ENCODE results near the gene SGK2.
"Not testable (repeated sequence)": the region's sequence is repeated elsewhere in the genome, so short reads cannot be mapped to it uniquely, and the experiment has no call there.

Gene SGK2

DNA sequence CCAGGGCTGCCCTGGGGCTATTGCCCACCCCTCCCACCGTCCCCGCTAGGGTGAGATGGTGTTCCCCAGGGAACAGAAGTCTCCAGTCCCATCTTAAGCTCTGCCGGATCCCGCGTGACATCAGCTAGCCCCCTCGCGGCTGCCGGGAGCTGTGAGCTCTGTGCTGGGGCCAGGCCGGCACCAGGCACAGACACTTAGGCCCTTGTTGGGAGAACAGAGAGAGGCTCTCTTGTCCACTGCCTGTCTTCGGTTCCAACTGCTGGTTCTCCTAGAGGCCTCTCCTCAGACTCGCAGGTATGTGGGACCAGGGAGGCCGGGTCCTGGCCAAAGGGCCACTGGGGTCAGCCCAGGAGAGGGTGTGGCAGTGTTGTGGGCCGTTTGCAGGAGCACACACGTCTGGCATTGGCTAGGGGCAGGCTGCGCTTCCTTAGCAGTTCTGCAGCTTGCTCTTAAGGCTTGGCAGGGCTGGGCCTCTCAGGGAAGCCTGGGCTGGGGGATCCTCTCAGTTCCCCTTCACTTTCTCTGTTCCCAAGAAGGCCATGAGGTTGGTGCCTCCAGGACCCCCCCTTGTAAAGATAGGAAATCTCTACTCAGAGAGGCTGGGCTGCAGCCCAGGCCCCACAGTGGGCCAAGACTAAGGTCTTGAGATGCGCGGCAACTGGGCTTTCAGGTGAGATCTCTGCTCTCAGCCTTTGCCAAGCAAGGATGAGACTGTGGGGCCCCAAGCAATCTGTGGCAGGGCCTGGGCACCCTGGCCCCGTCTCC is 6.3 kb downstream of the SGK2 start:
- DNase-seq: no peak

GRCh38 chr20:43565758-43566104 is 6.9 kb downstream of the SGK2 start:
- no peak for DNase-seq

GRCh38 chr20:43567477-43567876 is 8.7 kb downstream of the SGK2 start:
- no peak for DNase-seq

- no peak for DNase-seq
Measured at GRCh38 chr20:43568706-43569105, 9.9 kb downstream of the SGK2 start.

DNA sequence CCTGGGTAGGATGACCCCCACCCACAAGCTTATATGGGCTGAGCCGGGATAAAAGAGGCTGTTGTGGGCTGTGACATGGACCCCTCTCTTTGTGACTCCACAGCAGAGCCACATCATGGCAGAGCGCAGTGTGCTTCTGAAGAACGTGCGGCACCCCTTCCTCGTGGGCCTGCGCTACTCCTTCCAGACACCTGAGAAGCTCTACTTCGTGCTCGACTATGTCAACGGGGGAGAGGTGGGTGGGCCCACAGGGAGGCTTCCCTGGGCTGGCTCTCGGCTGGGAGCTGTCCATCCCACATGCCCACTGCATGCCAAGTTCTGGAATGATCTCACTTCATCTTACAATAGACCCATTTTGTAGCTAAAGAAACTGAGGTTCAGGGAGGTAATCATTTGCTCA is 10.5 kb downstream of the SGK2 start:
- DNase-seq: no peak

GRCh38 chr20:43570496-43570895 is 11.7 kb downstream of the SGK2 start:
- DNase-seq: no peak

GRCh38 chr20:43571310-43571709 is 12.5 kb downstream of the SGK2 start:
- no peak for DNase-seq

- no peak for DNase-seq
Measured at GRCh38 chr20:43571771-43572170, 12.9 kb downstream of the SGK2 start.

DNA sequence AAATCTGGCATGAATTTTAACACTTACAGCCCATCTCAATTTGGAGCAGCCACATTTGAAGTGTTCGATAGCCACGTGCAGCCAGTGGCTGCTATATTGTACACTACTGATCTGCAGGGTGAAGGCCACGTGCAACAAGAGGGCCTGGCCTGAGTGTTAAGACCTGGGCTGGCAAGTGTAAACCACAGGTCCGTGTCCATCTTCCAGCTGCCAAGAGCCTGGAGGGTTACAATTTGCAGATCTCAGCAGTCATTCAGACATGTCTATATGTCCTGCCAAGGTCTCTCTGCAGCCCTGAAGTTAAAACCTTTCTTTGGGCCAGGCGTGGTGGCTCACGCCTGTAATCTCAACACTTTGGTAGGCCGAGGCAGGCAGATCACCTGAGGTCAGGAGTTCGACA is 14.1 kb downstream of the SGK2 start:
- no peak for DNase-seq

- DNase-seq: no peak
Measured at GRCh38 chr20:43576108-43576507, 17.3 kb downstream of the SGK2 start.

- DNase-seq: no peak
Measured at GRCh38 chr20:43579861-43580793, 21.3 kb downstream of the SGK2 start.

GRCh38 chr20:43583133-43583864 is 24.5 kb downstream of the SGK2 start:
- DNase-seq: no peak

GRCh38 chr20:43583982-43584432 is 25.2 kb downstream of the SGK2 start:
- DNase-seq: no peak

GRCh38 chr20:43584448-43585136 is 25.8 kb downstream of the SGK2 start:
- DNase-seq: no peak

DNA sequence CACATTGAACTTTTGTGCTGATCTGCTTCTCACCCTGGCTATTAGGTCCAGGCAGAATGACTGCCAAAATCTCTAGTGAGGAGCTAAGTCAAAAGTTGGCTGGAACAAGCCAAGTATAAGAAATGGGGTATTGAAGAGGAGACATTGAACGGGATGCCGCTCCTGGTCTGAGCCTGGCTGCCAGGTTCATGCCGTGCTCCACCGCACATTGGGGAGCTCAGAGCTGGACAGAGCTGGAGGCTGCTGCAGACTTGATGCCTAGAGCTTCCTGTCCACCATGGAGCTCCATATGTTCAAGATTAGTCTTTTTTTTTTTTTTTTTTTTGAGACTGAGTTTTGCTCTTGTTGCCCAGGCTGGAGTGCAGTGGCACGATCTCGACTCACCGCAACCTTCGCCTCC is 27.8 kb downstream of the SGK2 start:
- no peak for DNase-seq

DNA sequence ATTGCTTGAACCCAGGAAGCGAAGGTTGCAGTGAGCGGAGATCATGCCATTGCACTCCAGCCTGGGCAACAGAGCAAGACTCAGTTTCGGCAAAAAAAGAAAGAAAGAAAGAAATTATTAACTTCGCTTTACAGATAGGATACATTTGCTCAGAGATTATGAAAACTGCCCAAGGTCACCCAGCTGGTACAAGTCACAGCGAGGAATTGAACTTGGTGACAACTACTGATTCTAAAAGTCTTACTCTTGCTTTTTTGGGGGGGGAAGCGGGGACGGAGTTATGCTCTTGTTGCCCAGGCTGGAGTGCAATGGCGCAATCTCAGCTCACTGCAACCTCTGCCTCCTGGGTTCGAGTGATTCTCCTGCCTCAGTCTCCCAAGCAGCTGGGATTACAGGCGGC is 29.7 kb downstream of the SGK2 start:
- DNase-seq: not testable (repeated sequence)

DNA sequence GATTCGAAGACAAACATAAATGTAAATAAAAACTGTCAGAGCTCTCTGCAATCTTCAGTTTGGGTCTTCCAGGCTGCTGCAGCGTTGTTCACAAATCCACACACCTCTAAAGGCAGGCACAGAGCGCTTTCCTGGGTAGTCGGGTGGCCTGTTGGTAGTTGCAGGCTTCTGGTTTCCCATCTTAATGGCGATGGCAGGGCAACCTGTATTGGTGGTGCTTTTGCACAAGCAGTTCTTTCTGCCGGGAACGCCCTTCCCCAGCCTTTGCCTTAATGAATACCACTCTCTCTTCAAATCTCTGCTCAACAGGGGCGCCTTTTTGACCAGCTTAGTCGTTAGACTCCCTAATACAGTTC is 31.2 kb downstream of the SGK2 start:
- DNase-seq: peak; percentile 4

DNA sequence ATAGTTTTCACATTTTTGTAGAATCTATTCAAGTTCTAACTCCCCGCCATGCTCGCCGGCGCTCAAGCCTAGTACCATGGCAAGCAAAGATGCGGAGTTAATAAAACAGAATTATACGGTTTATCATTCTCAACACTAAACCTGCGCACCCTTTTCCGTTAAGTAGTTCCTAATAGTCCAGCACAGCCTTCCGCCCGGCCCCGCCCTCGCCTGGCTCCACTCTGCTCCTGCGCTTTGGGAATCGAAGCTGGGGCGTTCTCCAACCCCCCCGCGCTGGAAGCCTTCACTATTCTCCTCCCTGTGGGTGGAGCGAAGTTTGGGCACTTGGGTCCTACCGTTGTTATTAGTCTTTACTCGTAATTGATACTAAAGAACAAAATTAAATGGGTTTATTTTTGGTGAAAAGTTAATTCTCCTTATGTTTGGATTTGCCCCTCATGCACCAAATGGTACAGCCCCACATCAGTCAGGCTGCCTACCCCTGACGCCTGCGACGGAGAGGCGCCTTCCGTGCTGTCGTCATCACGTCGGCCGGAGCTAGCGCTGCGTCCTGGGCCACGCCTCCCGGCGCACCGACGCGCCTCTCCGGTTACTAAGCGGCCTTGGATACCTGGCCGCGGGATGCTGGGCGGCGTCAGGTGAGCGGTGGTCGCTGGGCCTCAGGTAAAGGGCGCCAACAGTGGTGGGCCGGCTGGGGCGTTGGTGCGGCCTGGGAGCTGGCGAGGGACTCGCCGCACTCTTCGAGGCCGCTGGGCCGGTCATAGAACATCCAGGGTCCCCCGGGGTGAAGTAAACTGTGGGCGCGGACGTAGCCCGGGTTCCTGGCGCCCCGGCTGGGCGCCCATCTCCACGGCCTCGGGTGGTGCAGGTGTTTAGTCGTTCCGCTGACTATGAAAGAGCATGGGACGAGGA is 31.8 kb downstream of the SGK2 start, which contains the start of gene IFT52:
TSS of gene IFT52 (plus strand) at position 546 of the 912 bp plus-strand sequence. CDS start 3,762 bp downstream, outside the sequence.
- DNase-seq: peak; percentile 82

GRCh38 chr20:43601960-43602359 is 43.1 kb downstream of the SGK2 start:
- not testable (repeated sequence) for DNase-seq

DNA sequence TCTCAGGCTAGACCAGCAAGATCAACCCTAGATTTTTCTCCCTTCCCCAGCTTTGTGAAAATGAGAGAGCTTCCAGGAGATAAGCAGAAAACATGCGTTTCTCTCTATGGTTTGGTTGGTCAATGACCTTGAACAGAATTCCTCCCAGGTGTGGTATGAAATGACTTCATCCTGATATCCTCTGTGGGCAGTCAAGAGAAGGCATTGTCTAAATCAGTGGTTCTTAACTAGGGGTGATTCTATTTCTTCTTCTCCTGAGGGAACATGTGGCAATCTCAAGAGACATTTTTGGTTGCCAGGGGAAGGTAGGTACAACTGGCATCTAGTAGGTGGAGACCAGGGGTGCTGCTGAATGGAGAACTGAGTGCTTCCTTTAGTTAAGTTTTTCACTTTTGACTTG is 44.3 kb downstream of the SGK2 start:
- no peak for DNase-seq

DNA sequence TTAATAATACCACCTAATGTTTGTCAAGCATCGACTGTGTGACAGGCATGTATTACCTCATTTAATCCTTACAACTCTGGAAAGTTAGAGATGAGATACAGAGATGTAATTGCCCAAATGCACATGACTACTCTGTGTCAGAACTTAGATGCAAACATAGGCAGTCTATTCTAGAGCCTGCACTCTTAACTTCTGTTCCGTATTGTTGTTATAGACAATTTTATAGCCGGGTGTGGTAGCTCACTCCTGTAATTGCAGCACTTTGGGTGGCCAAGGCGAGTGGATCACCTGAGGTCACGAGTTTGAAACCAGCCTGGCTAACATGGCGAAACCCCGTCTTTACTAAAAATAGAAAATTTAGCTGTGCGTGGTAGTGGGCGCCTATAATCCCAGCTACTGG is 46.9 kb downstream of the SGK2 start:
- DNase-seq: no peak

GRCh38 chr20:43607278-43607677 is 48.5 kb downstream of the SGK2 start:
- not testable (repeated sequence) for DNase-seq

Measured in DMS153 (cell line).